Measurements from ENCODE around the gene RELL2. TPM values are rescaled to one million over a fixed set of nuclear protein-coding genes. Genes with fewer than 3 reads are reported as not detected.
"Not testable (repeated sequence)": the region's sequence is repeated elsewhere in the genome, so short reads cannot be mapped to it uniquely, and the experiment has no call there.

Gene RELL2
- total RNA-seq, 2 donors from 2014 or later: 3.1 to 6.2 TPM

GRCh38 chr5:141608046-141608445 is 28.8 kb upstream of the RELL2 start:
- Histone ChIP-seq H3K27ac (ENCODE audit: low read depth, low read length) (no peak overlapping the region), H3K27me3 (ENCODE audit: control insufficient read depth, insufficient read depth, low read length, poor library complexity, severe bottlenecking) (no peaks in the 10 kb centered on the region), H3K9ac (ENCODE audit: extremely low read depth, low read length, poor library complexity, severe bottlenecking) (no peak overlapping the region), H3K36me3 (ENCODE audit: control insufficient read depth, insufficient read depth, low read length) (peaks cover 19% of the 10 kb centered on the region), H3K4me3 (ENCODE audit: low read length) (no peak overlapping the region), H3K9me3 (ENCODE audit: control insufficient read depth, low read length) (no peaks in the 10 kb centered on the region), H3K4me1 (ENCODE audit: control insufficient read depth, insufficient read depth, low read length) (no peaks in the 10 kb centered on the region)
- H3K9me3 Mint-ChIP-seq: no peaks in the 10 kb centered on the region
- H3K4me3 Mint-ChIP-seq: no peak overlapping the region
- H3K27ac Mint-ChIP-seq: peak overlapping the region; percentile 37
- H3K4me1 Mint-ChIP-seq: peaks cover 26% of the 10 kb centered on the region
- DNase-seq: no peak
- 98% methylated on average over 2 of the region's 2 CpGs; no CpG with 5 or more reads in 1 of the 2 experiments for WGBS, 2 experiments (ENCODE audit: insufficient coverage in 1 of 2, insufficient read length in 1 of 2)
- TF ChIP-seq, protein P1, sequence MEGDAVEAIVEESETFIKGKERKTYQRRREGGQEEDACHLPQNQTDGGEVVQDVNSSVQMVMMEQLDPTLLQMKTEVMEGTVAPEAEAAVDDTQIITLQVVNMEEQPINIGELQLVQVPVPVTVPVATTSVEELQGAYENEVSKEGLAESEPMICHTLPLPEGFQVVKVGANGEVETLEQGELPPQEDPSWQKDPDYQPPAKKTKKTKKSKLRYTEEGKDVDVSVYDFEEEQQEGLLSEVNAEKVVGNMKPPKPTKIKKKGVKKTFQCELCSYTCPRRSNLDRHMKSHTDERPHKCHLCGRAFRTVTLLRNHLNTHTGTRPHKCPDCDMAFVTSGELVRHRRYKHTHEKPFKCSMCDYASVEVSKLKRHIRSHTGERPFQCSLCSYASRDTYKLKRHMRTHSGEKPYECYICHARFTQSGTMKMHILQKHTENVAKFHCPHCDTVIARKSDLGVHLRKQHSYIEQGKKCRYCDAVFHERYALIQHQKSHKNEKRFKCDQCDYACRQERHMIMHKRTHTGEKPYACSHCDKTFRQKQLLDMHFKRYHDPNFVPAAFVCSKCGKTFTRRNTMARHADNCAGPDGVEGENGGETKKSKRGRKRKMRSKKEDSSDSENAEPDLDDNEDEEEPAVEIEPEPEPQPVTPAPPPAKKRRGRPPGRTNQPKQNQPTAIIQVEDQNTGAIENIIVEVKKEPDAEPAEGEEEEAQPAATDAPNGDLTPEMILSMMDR (conservative IDR thresholded peaks at IDR 0.05): no peak
- no peaks in the 10 kb centered on the region for H3K27me3 Mint-ChIP-seq (ENCODE audit: insufficient read depth)
- peaks cover 13% of the 10 kb centered on the region for H3K36me3 Mint-ChIP-seq (ENCODE audit: low read depth)

DNA sequence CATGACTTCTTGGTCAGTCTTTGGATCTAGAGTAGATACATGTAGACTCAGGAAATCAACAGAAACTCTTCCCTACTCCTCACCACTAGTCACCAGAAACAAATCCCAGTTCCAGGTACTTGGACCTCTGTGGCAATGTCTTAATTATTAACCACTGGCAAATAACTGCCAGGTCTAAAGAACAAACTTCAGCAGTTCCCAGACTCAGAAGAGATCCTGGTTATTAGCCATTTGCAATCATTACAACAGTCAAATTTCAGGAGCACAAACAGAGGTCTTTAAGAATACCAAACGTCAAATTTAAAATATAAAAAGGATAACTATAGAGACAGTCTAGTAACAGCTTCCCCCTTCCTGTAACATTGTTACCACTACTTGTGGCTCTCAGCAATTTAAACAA is 28.2 kb upstream of the RELL2 start:
- Mint-ChIP-seq H3K4me3 (no peak overlapping the region), H3K9me3 (no peaks in the 10 kb centered on the region), H3K27ac (peak overlapping the region; percentile 37), H3K36me3 (ENCODE audit: low read depth) (peaks cover 13% of the 10 kb centered on the region), H3K27me3 (ENCODE audit: insufficient read depth) (no peaks in the 10 kb centered on the region), H3K4me1 (peaks cover 30% of the 10 kb centered on the region)
- H3K9me3 ChIP-seq (ENCODE audit: control insufficient read depth, low read length): no peaks in the 10 kb centered on the region
- H3K27me3 ChIP-seq (ENCODE audit: control insufficient read depth, insufficient read depth, low read length, poor library complexity, severe bottlenecking): no peaks in the 10 kb centered on the region
- 100% methylated on average over 1 of the region's 1 CpG; no CpG with 5 or more reads in 1 of the 2 experiments for WGBS, 2 experiments (ENCODE audit: insufficient coverage in 1 of 2, insufficient read length in 1 of 2)
- TF ChIP-seq, protein P1 (conservative IDR thresholded peaks at IDR 0.05): no peak
- peaks cover 1% of the 10 kb centered on the region for H3K4me1 ChIP-seq (ENCODE audit: control insufficient read depth, insufficient read depth, low read length)
- no peak overlapping the region for H3K27ac ChIP-seq (ENCODE audit: low read depth, low read length)
- no peak overlapping the region for H3K9ac ChIP-seq (ENCODE audit: extremely low read depth, low read length, poor library complexity, severe bottlenecking)
- H3K4me3 ChIP-seq (ENCODE audit: low read length): no peak overlapping the region
- peaks cover 19% of the 10 kb centered on the region for H3K36me3 ChIP-seq (ENCODE audit: control insufficient read depth, insufficient read depth, low read length)
- DNase-seq: no peak

DNA sequence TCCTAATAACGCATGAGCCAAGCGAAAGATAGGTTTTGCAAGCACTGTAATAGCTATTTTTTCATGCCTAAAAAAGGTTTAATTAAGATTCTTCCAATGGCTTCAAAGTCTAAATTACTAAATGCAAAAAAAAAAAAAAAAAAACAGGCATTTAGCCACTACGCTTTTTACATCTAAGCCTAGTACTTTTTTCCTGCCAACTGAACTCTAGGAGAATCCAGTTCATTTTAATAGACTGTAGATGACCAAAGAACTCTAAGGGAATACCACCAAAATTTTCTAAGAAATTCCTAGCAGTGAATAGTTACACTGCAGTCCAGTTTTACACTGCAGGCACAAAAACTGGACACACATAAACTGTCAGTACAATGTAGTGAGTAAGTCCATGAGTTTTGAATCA is 27.8 kb upstream of the RELL2 start:
- 94 to 100% methylated on average over 2 to 3 of the region's 3 CpGs for WGBS, 2 experiments (ENCODE audit: insufficient coverage in 1 of 2, insufficient read length in 1 of 2)
- Histone ChIP-seq H3K36me3 (ENCODE audit: control insufficient read depth, insufficient read depth, low read length) (peaks cover 19% of the 10 kb centered on the region), H3K4me3 (ENCODE audit: low read length) (no peak overlapping the region), H3K27me3 (ENCODE audit: control insufficient read depth, insufficient read depth, low read length, poor library complexity, severe bottlenecking) (no peaks in the 10 kb centered on the region), H3K27ac (ENCODE audit: low read depth, low read length) (no peak overlapping the region), H3K9ac (ENCODE audit: extremely low read depth, low read length, poor library complexity, severe bottlenecking) (no peak overlapping the region), H3K9me3 (ENCODE audit: control insufficient read depth, low read length) (no peaks in the 10 kb centered on the region), H3K4me1 (ENCODE audit: control insufficient read depth, insufficient read depth, low read length) (peaks cover 6% of the 10 kb centered on the region)
- Mint-ChIP-seq H3K36me3 (ENCODE audit: low read depth) (peaks cover 13% of the 10 kb centered on the region), H3K27ac (no peak overlapping the region), H3K4me1 (peaks cover 34% of the 10 kb centered on the region), H3K27me3 (ENCODE audit: insufficient read depth) (no peaks in the 10 kb centered on the region), H3K9me3 (no peaks in the 10 kb centered on the region), H3K4me3 (no peak overlapping the region)
- no peak for DNase-seq
- TF ChIP-seq, protein P1 (conservative IDR thresholded peaks at IDR 0.05): no peak

- not testable (repeated sequence) for H3K4me1 ChIP-seq (ENCODE audit: control insufficient read depth, insufficient read depth, low read length); H3K4me3 ChIP-seq (ENCODE audit: low read length); H3K9me3 ChIP-seq (ENCODE audit: control insufficient read depth, low read length); H3K27me3 Mint-ChIP-seq (ENCODE audit: insufficient read depth); H3K27me3 ChIP-seq (ENCODE audit: control insufficient read depth, insufficient read depth, low read length, poor library complexity, severe bottlenecking); DNase-seq; H3K27ac Mint-ChIP-seq; H3K4me3 Mint-ChIP-seq; H3K9me3 Mint-ChIP-seq; H3K9ac ChIP-seq (ENCODE audit: extremely low read depth, low read length, poor library complexity, severe bottlenecking); H3K27ac ChIP-seq (ENCODE audit: low read depth, low read length)
- H3K4me1 Mint-ChIP-seq: peaks cover 36% of the 10 kb centered on the region
- peaks cover 13% of the 10 kb centered on the region for H3K36me3 Mint-ChIP-seq (ENCODE audit: low read depth)
- H3K36me3 ChIP-seq (ENCODE audit: control insufficient read depth, insufficient read depth, low read length): peaks cover 19% of the 10 kb centered on the region
- WGBS, 2 experiments (ENCODE audit: insufficient coverage in 1 of 2, insufficient read length in 1 of 2): 90 to 94% methylated on average over 3 to 7 of the region's 7 CpGs
Observed at GRCh38 chr5:141609921-141610320, 26.9 kb upstream of the RELL2 start.

Measured in endodermal cell (in vitro differentiated cells).